ENCODE data around the gene LRRC71. TPM values are rescaled to one million over a fixed set of nuclear protein-coding genes. Genes with fewer than 3 reads are reported as not detected.

The LRRC71 gene
- total RNA-seq, 1 donor from 2014 or later = 0.14 TPM

DNA sequence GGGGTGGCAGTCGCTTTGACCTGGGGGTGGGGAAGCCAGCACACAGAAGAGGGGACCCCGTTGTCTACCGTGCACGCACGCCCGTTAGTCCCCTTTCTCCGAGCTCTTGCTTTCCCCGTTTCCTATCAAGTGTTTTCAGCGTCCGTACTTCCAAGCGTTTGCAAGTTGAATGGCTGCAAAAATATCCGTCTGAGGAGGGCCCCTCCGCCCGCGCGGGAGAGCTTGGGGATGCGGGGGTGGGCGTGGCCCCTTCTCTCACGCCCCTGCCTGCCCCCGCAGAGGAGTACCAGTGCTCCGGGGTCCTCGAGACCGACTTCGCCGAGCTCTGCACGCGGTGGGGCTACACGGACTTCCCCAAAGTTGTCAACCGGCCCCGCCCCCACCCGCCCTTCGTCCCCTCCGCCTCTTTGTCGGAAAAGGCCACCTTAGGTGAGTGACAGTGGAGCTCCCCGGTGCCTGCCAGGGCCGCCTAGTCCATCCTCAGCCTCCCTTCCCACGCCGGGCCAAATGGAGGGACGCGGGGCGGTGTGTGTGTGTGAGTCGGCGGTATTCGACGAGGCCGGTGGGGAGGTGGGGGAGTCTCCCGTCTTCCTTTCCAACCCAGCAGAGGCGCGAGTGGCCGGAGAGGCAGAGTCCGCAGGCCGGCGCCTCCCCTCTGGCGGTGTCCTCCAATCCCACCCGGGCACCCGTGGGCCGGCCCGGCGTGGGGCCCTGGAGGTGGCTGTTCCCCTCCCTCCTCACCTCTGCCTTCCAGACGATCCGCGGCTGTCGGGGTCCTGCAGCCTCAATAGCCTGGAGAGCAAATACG, 3.4 kb downstream of the LRRC71 start:
- Histone ChIP-seq H3K27ac (ENCODE audit: low read depth, low read length) (no peak overlapping the region), H3K9ac (ENCODE audit: low read length) (no peak overlapping the region), H4K20me1 (ENCODE audit: insufficient read depth, low read length) (peaks cover 23% of the 10 kb centered on the region), H3K4me3 (ENCODE audit: insufficient read depth, low read depth, low read length) (no peak overlapping the region), H3K36me3 (ENCODE audit: insufficient read depth, low read length) (no peaks in the 10 kb centered on the region), H3K27me3 (ENCODE audit: insufficient read depth, low read length) (peaks cover 48% of the 10 kb centered on the region), H3K4me1 (ENCODE audit: insufficient read depth, low read length) (peaks cover 28% of the 10 kb centered on the region), H3K79me2 (ENCODE audit: insufficient read depth, low read length) (no peaks in the 10 kb centered on the region), H3K4me2 (ENCODE audit: low read length) (peak overlapping the region; percentile 49), H3K9me3 (ENCODE audit: insufficient read depth, low read depth, low read length) (no peaks in the 10 kb centered on the region), H2AFZ (ENCODE audit: low read depth, low read length) (no peak overlapping the region)
- peaks cover 8% of the 10 kb centered on the region for H3K4me1 Mint-ChIP-seq (ENCODE audit: low read depth, unreplicated experiment)
- no peak for FAIRE-seq
- H3K27me3 Mint-ChIP-seq (ENCODE audit: low read depth, unreplicated experiment) = peaks cover 81% of the 10 kb centered on the region
- peak; percentile 82 for TF ChIP-seq EZH2 (IDR thresholded peaks at IDR 0.05; ENCODE audit: insufficient read depth, low read length)
- TF ChIP-seq, protein P1, sequence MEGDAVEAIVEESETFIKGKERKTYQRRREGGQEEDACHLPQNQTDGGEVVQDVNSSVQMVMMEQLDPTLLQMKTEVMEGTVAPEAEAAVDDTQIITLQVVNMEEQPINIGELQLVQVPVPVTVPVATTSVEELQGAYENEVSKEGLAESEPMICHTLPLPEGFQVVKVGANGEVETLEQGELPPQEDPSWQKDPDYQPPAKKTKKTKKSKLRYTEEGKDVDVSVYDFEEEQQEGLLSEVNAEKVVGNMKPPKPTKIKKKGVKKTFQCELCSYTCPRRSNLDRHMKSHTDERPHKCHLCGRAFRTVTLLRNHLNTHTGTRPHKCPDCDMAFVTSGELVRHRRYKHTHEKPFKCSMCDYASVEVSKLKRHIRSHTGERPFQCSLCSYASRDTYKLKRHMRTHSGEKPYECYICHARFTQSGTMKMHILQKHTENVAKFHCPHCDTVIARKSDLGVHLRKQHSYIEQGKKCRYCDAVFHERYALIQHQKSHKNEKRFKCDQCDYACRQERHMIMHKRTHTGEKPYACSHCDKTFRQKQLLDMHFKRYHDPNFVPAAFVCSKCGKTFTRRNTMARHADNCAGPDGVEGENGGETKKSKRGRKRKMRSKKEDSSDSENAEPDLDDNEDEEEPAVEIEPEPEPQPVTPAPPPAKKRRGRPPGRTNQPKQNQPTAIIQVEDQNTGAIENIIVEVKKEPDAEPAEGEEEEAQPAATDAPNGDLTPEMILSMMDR (IDR thresholded peaks at IDR 0.05; ENCODE audit: insufficient read depth, low read depth, low read length) = no peak
- peaks cover 2% of the 10 kb centered on the region for H3K9me3 Mint-ChIP-seq (ENCODE audit: unreplicated experiment)
- DNase-seq (ENCODE audit: low read depth) = no peak
- no peak overlapping the region for H3K4me3 Mint-ChIP-seq (ENCODE audit: unreplicated experiment)
- H3K27ac Mint-ChIP-seq (ENCODE audit: unreplicated experiment) = no peak overlapping the region
- no peaks in the 10 kb centered on the region for H3K36me3 Mint-ChIP-seq (ENCODE audit: low read depth, unreplicated experiment)

DNA sequence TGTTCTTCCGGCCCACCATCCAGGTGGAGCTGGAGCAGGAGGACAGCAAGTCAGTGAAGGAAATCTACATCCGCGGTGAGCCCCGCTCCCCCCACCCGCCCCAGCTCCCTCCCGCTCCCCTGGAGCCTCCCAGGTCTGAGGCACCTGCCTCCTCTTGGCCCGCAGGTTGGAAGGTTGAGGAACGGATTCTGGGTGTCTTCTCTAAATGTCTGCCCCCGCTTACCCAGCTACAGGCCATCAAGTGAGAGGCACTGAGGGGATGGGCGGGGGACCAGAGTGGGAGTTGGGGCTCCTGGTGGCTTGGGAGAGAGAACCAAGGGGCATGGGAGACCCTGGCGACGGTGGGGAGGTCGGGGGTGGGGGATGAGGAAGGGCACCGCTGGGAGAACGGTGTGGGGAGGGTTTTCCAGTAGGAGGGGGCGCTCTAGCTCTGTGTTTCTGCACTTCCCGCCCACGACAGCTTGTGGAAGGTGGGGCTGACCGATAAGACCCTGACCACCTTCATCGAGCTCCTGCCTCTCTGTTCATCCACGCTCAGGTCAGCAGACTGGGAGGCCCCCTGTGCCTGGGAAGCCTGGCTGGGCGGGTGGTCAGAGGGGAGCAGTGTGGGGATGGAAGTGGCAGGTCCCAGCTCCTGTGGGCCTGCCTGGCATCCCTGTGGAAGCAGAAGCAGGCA, 4.2 kb downstream of the LRRC71 start:
- TF ChIP-seq EZH2 (IDR thresholded peaks at IDR 0.05; ENCODE audit: insufficient read depth, low read length) = peak; percentile 6
- TF ChIP-seq, protein P1 (IDR thresholded peaks at IDR 0.05; ENCODE audit: insufficient read depth, low read depth, low read length) = no peak
- no peaks in the 10 kb centered on the region for H3K36me3 Mint-ChIP-seq (ENCODE audit: low read depth, unreplicated experiment)
- H3K4me3 Mint-ChIP-seq (ENCODE audit: unreplicated experiment) = no peak overlapping the region
- no peak overlapping the region for H3K4me3 ChIP-seq (ENCODE audit: insufficient read depth, low read depth, low read length)
- H3K9me3 Mint-ChIP-seq (ENCODE audit: unreplicated experiment) = peaks cover 1% of the 10 kb centered on the region
- H3K4me1 Mint-ChIP-seq (ENCODE audit: low read depth, unreplicated experiment) = peaks cover 8% of the 10 kb centered on the region
- peaks cover 28% of the 10 kb centered on the region for H3K4me1 ChIP-seq (ENCODE audit: insufficient read depth, low read length)
- H3K27ac ChIP-seq (ENCODE audit: low read depth, low read length) = no peak overlapping the region
- peaks cover 83% of the 10 kb centered on the region for H3K27me3 Mint-ChIP-seq (ENCODE audit: low read depth, unreplicated experiment)
- H3K79me2 ChIP-seq (ENCODE audit: insufficient read depth, low read length) = no peaks in the 10 kb centered on the region
- DNase-seq (ENCODE audit: low read depth) (no peak), FAIRE-seq (no peak)
- H3K4me2 ChIP-seq (ENCODE audit: low read length) = no peak overlapping the region
- peaks cover 23% of the 10 kb centered on the region for H4K20me1 ChIP-seq (ENCODE audit: insufficient read depth, low read length)
- no peaks in the 10 kb centered on the region for H3K36me3 ChIP-seq (ENCODE audit: insufficient read depth, low read length)
- peaks cover 54% of the 10 kb centered on the region for H3K27me3 ChIP-seq (ENCODE audit: insufficient read depth, low read length)
- H2AFZ ChIP-seq (ENCODE audit: low read depth, low read length) = no peak overlapping the region
- H3K9me3 ChIP-seq (ENCODE audit: insufficient read depth, low read depth, low read length) = no peaks in the 10 kb centered on the region
- H3K27ac Mint-ChIP-seq (ENCODE audit: unreplicated experiment) = no peak overlapping the region
- H3K9ac ChIP-seq (ENCODE audit: low read length) = no peak overlapping the region

Data from astrocyte (in vitro differentiated cells and primary cell).